ENCODE results near the gene BORCS6.

DNA sequence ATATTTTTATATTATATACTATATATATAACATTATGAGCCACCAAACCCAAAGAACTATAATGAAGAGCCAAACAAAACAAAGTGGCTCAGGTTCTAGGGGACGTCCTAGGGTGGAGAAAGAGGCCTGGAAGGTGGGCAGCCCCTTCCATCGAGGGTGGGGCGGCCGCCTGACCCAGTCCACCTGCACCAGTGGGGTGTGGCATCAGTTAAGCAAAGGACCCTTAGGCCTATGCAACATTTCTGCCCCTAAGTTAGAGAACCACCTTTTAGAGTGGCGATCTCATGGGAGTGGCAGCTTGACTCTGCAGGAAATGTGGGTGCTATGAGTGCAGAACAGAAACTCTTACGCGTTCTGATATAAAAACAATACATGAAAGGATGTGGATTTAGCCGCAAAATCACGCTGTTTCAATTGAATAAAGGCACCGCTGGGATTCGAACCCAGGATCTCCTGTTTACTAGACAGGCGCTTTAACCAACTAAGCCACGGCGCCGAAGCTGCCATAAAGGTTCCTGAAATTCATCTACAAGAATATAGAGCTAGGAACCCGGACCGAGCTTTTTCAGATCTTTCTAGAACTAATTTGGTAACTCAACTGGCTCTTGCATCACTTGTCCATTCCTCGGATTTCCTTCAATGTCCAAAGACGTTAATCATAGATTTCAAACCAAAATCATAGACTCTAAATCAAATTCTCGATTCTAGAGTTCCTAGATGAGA, 36.0 kb upstream of the BORCS6 start:
- TF ChIP-seq EZH2 (IDR thresholded peaks at IDR 0.05; ENCODE audit: low read length, unreplicated experiment): no peak
- no peak for TF ChIP-seq CTCF (conservative IDR thresholded peaks at IDR 0.05; ENCODE audit: low read depth, low read length)

All from PC-3 (cell line).